Transverse colon (tissue), 4 donors: ENCODE data around the gene LGR5. TPM values are rescaled to one million over a fixed set of nuclear protein-coding genes. Genes with fewer than 3 reads are reported as not detected.

Source experiments
- DNase-seq: peaks from one replicate; pipeline ENCODE4 v3.0.0-alpha.2; 2019
- H3K27ac ChIP-seq, 4 donors: fragments of 200-600 bp; sonication (generic); 2 replicates each; pipeline ENCODE4 v1.5.1; 2016 to 2018; ENCODE audit warnings: inconsistent platforms in 4 of 4
- H3K27me3 ChIP-seq: fragments of 200-600 bp; sonication (generic); 2 replicates; pipeline ENCODE4 v1.5.1; 2017; ENCODE audit warnings: inconsistent platforms
- H3K36me3 ChIP-seq, 4 donors: fragments of 200-600 bp; sonication (generic); 2 replicates each; pipeline ENCODE4 v1.5.1; 2017 to 2019; ENCODE audit warnings: inconsistent platforms in 4 of 4
- H3K4me1 ChIP-seq, 4 donors: fragments of 200-600 bp; sonication (generic); 2 replicates each; pipeline ENCODE4 v1.5.1; 2017 to 2020; ENCODE audit warnings: inconsistent platforms in 4 of 4
- H3K4me3 ChIP-seq, 4 donors: fragments of 200-600 bp; sonication (generic); 1 replicate in 1 of 4; 2 replicates in 3 of 4; pipeline versions ENCODE4 v1.5.1 to v1.6.1; 2017 to 2019; ENCODE audit warnings: inconsistent platforms in 4 of 4
- H3K9me3 ChIP-seq, 2 donors: fragments of 200-600 bp; sonication (generic); 2 replicates each; pipeline ENCODE4 v1.5.1; 2017 to 2019; ENCODE audit warnings: inconsistent platforms in 2 of 2
- CTCF ChIP-seq, 5 experiments: fragments of 200-600 bp in 3 of 5; fragments of 450-650 bp in 2 of 5; sonication (generic) in 3 of 5; IDR thresholded peaks; 1 replicate in 2 of 5; 2 replicates in 3 of 5; pipeline ENCODE4 v1.5.1; 2016 to 2017; ENCODE audit warnings: antibody characterized with exemption in 5 of 5, inconsistent platforms in 3 of 5, mild to moderate bottlenecking in 2 of 5, moderate library complexity in 1 of 5
- EP300 ChIP-seq: sonication (generic); formaldehyde crosslinking; IDR thresholded peaks from one replicate; pipeline ENCODE4 v1.6.1; 2017; ENCODE audit warnings: antibody characterized with exemption, low read depth
- POLR2A ChIP-seq: fragments of 450-650 bp; IDR thresholded peaks from one replicate; pipeline ENCODE4 v1.6.1; 2016; ENCODE audit warnings: antibody characterized with exemption, mild to moderate bottlenecking, moderate library complexity
- POLR2AphosphoS5 ChIP-seq, 3 donors: sonication (generic); formaldehyde crosslinking; IDR thresholded peaks; one replicate each; pipeline ENCODE4 v1.6.1; 2016; ENCODE audit warnings: antibody characterized with exemption in 3 of 3
- WGBS, 2 donors: methylation state at CpG; one replicate each; pipeline ENCODE4 v1.1.5; 2018; ENCODE audit warnings: low coverage in 1 of 2; 5-methylcytosine and 5-hydroxymethylcytosine counted together
- in situ Hi-C, 4 donors: fragments of 200-750 bp; cut with MboI; loops; one replicate each; pipeline versions ENCODE4 v1.15.0 to v1.15.1; 2017; ENCODE audit warnings: low sequenced_read_pairs in 3 of 4, low pct_ligation_motif_present in 1 of 4, low pct_unique_long_range_greater_than_20kb in 1 of 4
- intact Hi-C: fragments of 100-400 bp; cut with DNase I; formaldehyde crosslinking; loops from one replicate; pipeline ENCODE4 v1.15.1; 2023; ENCODE audit warnings: low total_unique reads
- total RNA-seq, 4 donors: library from RNA; depleted of rRNA; stranded (reverse); fragments of >200 nt; gene quantifications; one replicate each; pipeline ENCODE4 v1.1.0, GENCODE V29; 2016

LGR5 gene
- total RNA-seq, 4 donors from 2014 or later = 0.37 to 4.8 (median 1.0) TPM

- H3K36me3 ChIP-seq = no peaks in the 10 kb centered on the region
- no peak overlapping the region for H3K27ac ChIP-seq
- WGBS, 2 donors = 35 to 38% methylated on average over 1 of the region's 1 CpG
- H3K27me3 ChIP-seq = peaks cover 29% of the 10 kb centered on the region
- in situ Hi-C loops (no loop called here), intact Hi-C loops (no loop called here)
- DNase-seq = no peak
- no peak overlapping the region for H3K4me3 ChIP-seq
- H3K9me3 ChIP-seq = no peaks in the 10 kb centered on the region
- TF ChIP-seq POLR2AphosphoS5 (IDR thresholded peaks at IDR 0.05) (no peak), CTCF (IDR thresholded peaks at IDR 0.05) (no peak), POLR2A (no peak), EP300 (no peak)
- H3K4me1 ChIP-seq = peaks cover 3 to 12% (median 9%) of the 10 kb centered on the region in 4 donors
Measured at GRCh38 chr12:71445071-71445470, 5.5 kb downstream of the LGR5 start.

- DNase-seq = no peak
- intact Hi-C loops = no loop called here
- H3K4me3 ChIP-seq = no peak overlapping the region
- TF ChIP-seq CTCF (IDR thresholded peaks at IDR 0.05) (no peak), POLR2AphosphoS5 (IDR thresholded peaks at IDR 0.05) (no peak), EP300 (no peak), POLR2A (no peak)
- peaks cover 7% of the 10 kb centered on the region for H3K27me3 ChIP-seq
- WGBS, 2 donors = 20 to 44% methylated on average over 1 to 9 of the region's 9 CpGs
- no peaks in the 10 kb centered on the region for H3K4me1 ChIP-seq
- no peak overlapping the region for H3K27ac ChIP-seq
- in situ Hi-C loops = no loop called here
- H3K36me3 ChIP-seq = no peaks in the 10 kb centered on the region
- no peaks in the 10 kb centered on the region for H3K9me3 ChIP-seq
Measured at GRCh38 chr12:71447691-71448132, 8.1 kb downstream of the LGR5 start.

- Histone ChIP-seq H3K27ac (no peak overlapping the region), H3K36me3 (no peaks in the 10 kb centered on the region), H3K27me3 (peaks cover 3% of the 10 kb centered on the region), H3K4me3 (no peak overlapping the region), H3K9me3 (no peaks in the 10 kb centered on the region), H3K4me1 (no peaks in the 10 kb centered on the region)
- TF ChIP-seq EP300 = no peak
- no peak for TF ChIP-seq POLR2AphosphoS5 (IDR thresholded peaks at IDR 0.05)
- no peak for TF ChIP-seq CTCF (IDR thresholded peaks at IDR 0.05)
- TF ChIP-seq POLR2A = no peak
- WGBS, 2 donors = 34 to 41% methylated on average over 3 of the region's 3 CpGs
- intact Hi-C loops (no loop called here), in situ Hi-C loops (no loop called here)
- DNase-seq = no peak
Measured at GRCh38 chr12:71448150-71448581, 8.6 kb downstream of the LGR5 start.

GRCh38 chr12:71449373-71450070 lies 9.9 kb downstream of the LGR5 start:
- in situ Hi-C loops = no loop called here

More at GRCh38 chr12:71449373-71450070, 9.9 kb downstream of the LGR5 start:
- no peaks in the 10 kb centered on the region for H3K36me3 ChIP-seq
- H3K9me3 ChIP-seq = no peaks in the 10 kb centered on the region
- intact Hi-C loops = no loop called here
- no peak for DNase-seq
- no peak overlapping the region for H3K27ac ChIP-seq
- WGBS, 2 donors = 59 to 61% methylated on average over 3 of the region's 3 CpGs
- no peaks in the 10 kb centered on the region for H3K4me1 ChIP-seq
- H3K4me3 ChIP-seq = no peak overlapping the region
- no peaks in the 10 kb centered on the region for H3K27me3 ChIP-seq
- no peak for TF ChIP-seq POLR2AphosphoS5 (IDR thresholded peaks at IDR 0.05)
- no peak for TF ChIP-seq CTCF (IDR thresholded peaks at IDR 0.05)
- TF ChIP-seq EP300 = no peak
- no peak for TF ChIP-seq POLR2A
